HEK293 (cell line): ENCODE results near the gene ANKS6.
A peak's percentile ranks its signal among the peaks of the same experiment; 100 is the strongest.

Experiments
- CTCF ChIP-seq: fragments of 450-650 bp; formaldehyde crosslinking; IDR thresholded peaks from 2 replicates; pipeline ENCODE4 v1.5.1; 2016; ENCODE audit warnings: missing biosample characterization, missing genetic modification characterization
- ELK4 ChIP-seq: IDR thresholded peaks from 2 replicates; pipeline ENCODE4 v1.6.1; 2011; ENCODE audit warnings: mild to moderate bottlenecking, low read depth, low read length, borderline replicate concordance
- FEZF1 ChIP-seq: fragments of 450-650 bp; formaldehyde crosslinking; IDR thresholded peaks from 2 replicates; pipeline ENCODE4 v1.5.1; 2016; ENCODE audit warnings: missing biosample characterization, missing genetic modification characterization
- KLF8 ChIP-seq: fragments of 450-650 bp; formaldehyde crosslinking; IDR thresholded peaks from 2 replicates; pipeline ENCODE4 v1.5.1; 2016; ENCODE audit warnings: missing biosample characterization, missing genetic modification characterization
- RBAK ChIP-seq: fragments of 450-650 bp; formaldehyde crosslinking; IDR thresholded peaks from 2 replicates; pipeline ENCODE4 v1.5.1; 2016; ENCODE audit warnings: missing biosample characterization, missing genetic modification characterization
- SALL2 ChIP-seq: fragments of 450-650 bp; formaldehyde crosslinking; IDR thresholded peaks from 2 replicates; pipeline ENCODE4 v1.5.0; 2017; ENCODE audit warnings: missing biosample characterization, mild to moderate bottlenecking, missing genetic modification characterization, borderline replicate concordance
- SCRT2 ChIP-seq: fragments of 450-650 bp; formaldehyde crosslinking; IDR thresholded peaks from 2 replicates; pipeline ENCODE4 v1.5.1; 2016; ENCODE audit warnings: missing biosample characterization, missing genetic modification characterization
- SETDB1 ChIP-seq: IDR thresholded peaks from one replicate; pipeline ENCODE4 v1.6.1; 2017; ENCODE audit warnings: mild to moderate bottlenecking, low read length, moderate library complexity, mixed read lengths; ENCODE audit not compliant: insufficient read length
- ZBTB49 ChIP-seq: fragments of 450-650 bp; formaldehyde crosslinking; IDR thresholded peaks from 2 replicates; pipeline ENCODE4 v1.5.1; 2016; ENCODE audit warnings: missing biosample characterization, missing genetic modification characterization, low read depth
- ZBTB6 ChIP-seq: fragments of 450-650 bp; formaldehyde crosslinking; IDR thresholded peaks from 2 replicates; pipeline ENCODE4 v1.5.1; 2017; ENCODE audit warnings: missing biosample characterization, missing genetic modification characterization
- ZNF16 ChIP-seq: fragments of 450-650 bp; formaldehyde crosslinking; IDR thresholded peaks from 2 replicates; pipeline ENCODE4 v1.5.1; 2016; ENCODE audit warnings: low read depth, missing biosample characterization, missing genetic modification characterization
- ZNF266 ChIP-seq: fragments of 450-650 bp; formaldehyde crosslinking; IDR thresholded peaks from 2 replicates; pipeline ENCODE4 v1.5.1; 2016; ENCODE audit warnings: missing biosample characterization, missing genetic modification characterization, low read depth
- ZNF274 ChIP-seq, 2 experiments: fragments of 200-500 bp in 1 of 2; fragments of 450-650 bp in 1 of 2; sonication (Bioruptor generic) in 1 of 2; formaldehyde crosslinking in 1 of 2; IDR thresholded peaks; 2 replicates each; pipeline versions ENCODE4 v1.5.1 to v1.6.1; 2014 to 2016; ENCODE audit warnings: borderline replicate concordance in 1 of 2, inconsistent platforms in 1 of 2, low read length in 1 of 2, missing biosample characterization in 1 of 2, missing genetic modification characterization in 1 of 2
- ZNF292 ChIP-seq: fragments of 450-650 bp; formaldehyde crosslinking; IDR thresholded peaks from 2 replicates; pipeline ENCODE4 v1.5.1; 2016; ENCODE audit warnings: low read depth, missing biosample characterization, missing genetic modification characterization, borderline replicate concordance
- ZNF449 ChIP-seq: fragments of 450-650 bp; formaldehyde crosslinking; IDR thresholded peaks from 2 replicates; pipeline ENCODE4 v1.5.1; 2017; ENCODE audit warnings: missing biosample characterization, mild to moderate bottlenecking, missing genetic modification characterization, moderate library complexity
- ZNF530 ChIP-seq: fragments of 450-650 bp; formaldehyde crosslinking; IDR thresholded peaks from 2 replicates; pipeline ENCODE4 v1.5.1; 2016; ENCODE audit warnings: low read depth, missing biosample characterization, missing genetic modification characterization
- ZNF555 ChIP-seq: fragments of 450-650 bp; formaldehyde crosslinking; conservative IDR thresholded peaks from 2 replicates; pipeline ENCODE4 v1.5.1; 2017; ENCODE audit warnings: missing biosample characterization, mild to moderate bottlenecking, missing genetic modification characterization, inconsistent platforms
- ZNF600 ChIP-seq: fragments of 450-650 bp; formaldehyde crosslinking; IDR thresholded peaks from 2 replicates; pipeline ENCODE4 v1.5.1; 2016; ENCODE audit warnings: missing biosample characterization, missing genetic modification characterization
- ZNF623 ChIP-seq: fragments of 450-650 bp; formaldehyde crosslinking; IDR thresholded peaks from 2 replicates; pipeline ENCODE4 v1.5.1; 2016; ENCODE audit warnings: missing biosample characterization, missing genetic modification characterization
- ZNF654 ChIP-seq: fragments of 450-650 bp; formaldehyde crosslinking; IDR thresholded peaks from 2 replicates; pipeline ENCODE4 v1.5.1; 2016; ENCODE audit warnings: low read depth, missing biosample characterization, missing genetic modification characterization
- ZNF658 ChIP-seq: fragments of 450-650 bp; formaldehyde crosslinking; IDR thresholded peaks from 2 replicates; pipeline ENCODE4; 2016; ENCODE audit warnings: missing biosample characterization, missing genetic modification characterization
- ZNF660 ChIP-seq: fragments of 450-650 bp; IDR thresholded peaks from 2 replicates; pipeline ENCODE4 v1.5.1; 2018; ENCODE audit warnings: missing biosample characterization, mild to moderate bottlenecking, missing genetic modification characterization
- ZNF701 ChIP-seq: fragments of 450-650 bp; formaldehyde crosslinking; IDR thresholded peaks from 2 replicates; pipeline ENCODE4 v1.5.1; 2016; ENCODE audit warnings: missing biosample characterization, missing genetic modification characterization
- ZNF707 ChIP-seq: fragments of 450-650 bp; formaldehyde crosslinking; IDR thresholded peaks from 2 replicates; pipeline ENCODE4 v1.5.1; 2016; ENCODE audit warnings: missing biosample characterization, missing genetic modification characterization
- ZNF76 ChIP-seq: fragments of 450-650 bp; formaldehyde crosslinking; IDR thresholded peaks from 2 replicates; pipeline ENCODE4; 2016; ENCODE audit warnings: low read depth, missing biosample characterization, missing genetic modification characterization, borderline replicate concordance
- ZNF776 ChIP-seq: fragments of 450-650 bp; formaldehyde crosslinking; IDR thresholded peaks from 2 replicates; pipeline ENCODE4 v1.5.0; 2017; ENCODE audit warnings: missing biosample characterization, missing genetic modification characterization, borderline replicate concordance
- ZNF777 ChIP-seq: fragments of 450-650 bp; formaldehyde crosslinking; IDR thresholded peaks from 2 replicates; pipeline ENCODE4 v1.5.1; 2017; ENCODE audit warnings: missing biosample characterization, missing genetic modification characterization, borderline replicate concordance
- ZXDB ChIP-seq: fragments of 450-650 bp; formaldehyde crosslinking; IDR thresholded peaks from 2 replicates; pipeline ENCODE4 v1.5.1; 2016; ENCODE audit warnings: missing biosample characterization, missing genetic modification characterization
- TF ChIP-seq, protein P1 (sequence below): fragments of 450-650 bp; formaldehyde crosslinking; IDR thresholded peaks from 2 replicates; pipeline ENCODE4 v1.5.1; 2016; ENCODE audit warnings: missing biosample characterization, missing genetic modification characterization, borderline replicate concordance

Gene ANKS6

GRCh38 chr9:98790842-98791607, 5.3 kb downstream of the ANKS6 start (continued):
- TF ChIP-seq ZBTB6 (tag by site-specific recombination) (no peak), RBAK (no peak), ZNF266 (tag by site-specific recombination) (no peak), CTCF (tag by site-specific recombination) (peak; percentile 78), FEZF1 (tag by site-specific recombination) (no peak), ZNF292 (tag by site-specific recombination) (no peak), ZNF707 (tag by site-specific recombination) (peak; percentile 39; the same call in 1 of the 2 replicates), SALL2 (tag by site-specific recombination) (no peak), ZNF449 (tag by site-specific recombination) (no peak), SCRT2 (tag by site-specific recombination) (no peak), ZNF660 (tag by site-specific recombination) (peak; percentile 85), ZBTB49 (tag by site-specific recombination) (no peak), ZNF76 (tag by site-specific recombination) (no peak), ZNF701 (tag by site-specific recombination) (no peak), KLF8 (peak; percentile 59; the same call in 1 of the 2 replicates), ZNF530 (tag by site-specific recombination) (no peak), ZNF600 (no peak), ZXDB (tag by site-specific recombination) (0 out of 2 replicates have a peak, but pooled peaks have one; percentile 18), ZNF16 (tag by site-specific recombination) (no peak), ZNF623 (no peak), ZNF274 (IDR thresholded peaks at IDR 0.05; ENCODE audit: low read length) (no peak), ZNF274 (tag by site-specific recombination; IDR thresholded peaks at IDR 0.05; ENCODE audit: borderline replicate concordance) (no peak), ZNF777 (tag by site-specific recombination) (no peak), ZNF776 (tag by site-specific recombination) (no peak), ZNF654 (peak; percentile 43), SETDB1 (no peak), ZNF555 (no peak), ELK4 (no peak), ZNF658 (tag by site-specific recombination) (no peak)
- TF ChIP-seq, protein P1, sequence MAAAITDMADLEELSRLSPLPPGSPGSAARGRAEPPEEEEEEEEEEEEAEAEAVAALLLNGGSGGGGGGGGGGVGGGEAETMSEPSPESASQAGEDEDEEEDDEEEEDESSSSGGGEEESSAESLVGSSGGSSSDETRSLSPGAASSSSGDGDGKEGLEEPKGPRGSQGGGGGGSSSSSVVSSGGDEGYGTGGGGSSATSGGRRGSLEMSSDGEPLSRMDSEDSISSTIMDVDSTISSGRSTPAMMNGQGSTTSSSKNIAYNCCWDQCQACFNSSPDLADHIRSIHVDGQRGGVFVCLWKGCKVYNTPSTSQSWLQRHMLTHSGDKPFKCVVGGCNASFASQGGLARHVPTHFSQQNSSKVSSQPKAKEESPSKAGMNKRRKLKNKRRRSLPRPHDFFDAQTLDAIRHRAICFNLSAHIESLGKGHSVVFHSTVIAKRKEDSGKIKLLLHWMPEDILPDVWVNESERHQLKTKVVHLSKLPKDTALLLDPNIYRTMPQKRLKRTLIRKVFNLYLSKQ = no peak
